Progenitor cell of endocrine pancreas (in vitro differentiated cells): ENCODE measurements around the gene CRYGA. TPM values are rescaled to one million over a fixed set of nuclear protein-coding genes. Genes with fewer than 3 reads are reported as not detected.

ENCODE experiments used
- DNase-seq: peaks from one replicate; pipeline ENCODE4 v3.0.0; 2021; ENCODE audit warnings: low spot score; ENCODE audit not compliant: unreplicated experiment
- H3K27ac Mint-ChIP-seq: 2 replicates; pipeline ENCODE4 v1.8.0; 2021; ENCODE audit warnings: mild to moderate bottlenecking, moderate library complexity, mixed read lengths
- H3K27me3 Mint-ChIP-seq: 2 replicates; pipeline ENCODE4 v1.8.0; 2021; ENCODE audit warnings: mixed read lengths
- H3K36me3 Mint-ChIP-seq: 2 replicates; pipeline ENCODE4 v1.8.0; 2022; ENCODE audit warnings: mixed read lengths; ENCODE audit not compliant: insufficient read depth
- H3K4me1 Mint-ChIP-seq: 2 replicates; pipeline ENCODE4 v1.8.0; 2021; ENCODE audit warnings: low read depth, mixed read lengths
- H3K4me3 Mint-ChIP-seq: 2 replicates; pipeline ENCODE4 v1.8.0; 2021; ENCODE audit warnings: low read depth, mild to moderate bottlenecking, moderate library complexity, mixed read lengths
- H3K9me3 Mint-ChIP-seq: 2 replicates; pipeline ENCODE4 v1.8.0; 2021; ENCODE audit warnings: low read depth, mixed read lengths
- total RNA-seq: library from RNA; stranded (reverse); gene quantifications from 2 replicates; pipeline ENCODE4 v1.2.1, GENCODE V29; 2021
- TF ChIP-seq, protein P1 (sequence below): fragments of 200-600 bp; sonication (generic); IDR thresholded peaks from one replicate; pipeline ENCODE4 v1.5.0; 2021; ENCODE audit warnings: antibody characterized with exemption, mild to moderate bottlenecking; ENCODE audit not compliant: unreplicated experiment

The CRYGA gene
- total RNA-seq, 1 donor from 2014 or later, result not detected

DNA sequence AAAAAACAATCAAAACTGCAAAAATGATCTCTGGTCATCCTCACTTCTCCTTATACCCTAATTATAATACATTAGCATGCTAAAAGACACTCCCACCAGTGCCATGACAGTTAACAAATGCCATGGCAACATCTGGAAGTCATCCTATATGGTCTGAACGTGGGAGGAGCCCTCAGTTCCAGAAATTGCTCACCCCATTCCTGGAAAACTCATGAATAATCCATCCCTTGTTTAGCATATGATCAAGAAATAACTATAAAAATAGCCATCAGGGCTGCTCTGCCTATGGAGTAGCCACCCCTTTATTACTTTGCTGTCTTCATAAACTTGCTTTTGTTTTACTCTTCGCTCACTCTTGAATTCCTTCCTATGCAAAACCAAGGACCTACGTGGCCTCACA is 32.1 kb upstream of the CRYGA start:
- no peak for DNase-seq
- H3K4me1 Mint-ChIP-seq, result peaks cover 9% of the 10 kb centered on the region
- H3K9me3 Mint-ChIP-seq, result no peaks in the 10 kb centered on the region
- no peak overlapping the region for H3K27ac Mint-ChIP-seq
- no peaks in the 10 kb centered on the region for H3K36me3 Mint-ChIP-seq
- TF ChIP-seq, protein P1, sequence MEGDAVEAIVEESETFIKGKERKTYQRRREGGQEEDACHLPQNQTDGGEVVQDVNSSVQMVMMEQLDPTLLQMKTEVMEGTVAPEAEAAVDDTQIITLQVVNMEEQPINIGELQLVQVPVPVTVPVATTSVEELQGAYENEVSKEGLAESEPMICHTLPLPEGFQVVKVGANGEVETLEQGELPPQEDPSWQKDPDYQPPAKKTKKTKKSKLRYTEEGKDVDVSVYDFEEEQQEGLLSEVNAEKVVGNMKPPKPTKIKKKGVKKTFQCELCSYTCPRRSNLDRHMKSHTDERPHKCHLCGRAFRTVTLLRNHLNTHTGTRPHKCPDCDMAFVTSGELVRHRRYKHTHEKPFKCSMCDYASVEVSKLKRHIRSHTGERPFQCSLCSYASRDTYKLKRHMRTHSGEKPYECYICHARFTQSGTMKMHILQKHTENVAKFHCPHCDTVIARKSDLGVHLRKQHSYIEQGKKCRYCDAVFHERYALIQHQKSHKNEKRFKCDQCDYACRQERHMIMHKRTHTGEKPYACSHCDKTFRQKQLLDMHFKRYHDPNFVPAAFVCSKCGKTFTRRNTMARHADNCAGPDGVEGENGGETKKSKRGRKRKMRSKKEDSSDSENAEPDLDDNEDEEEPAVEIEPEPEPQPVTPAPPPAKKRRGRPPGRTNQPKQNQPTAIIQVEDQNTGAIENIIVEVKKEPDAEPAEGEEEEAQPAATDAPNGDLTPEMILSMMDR, result no peak
- H3K27me3 Mint-ChIP-seq, result no peaks in the 10 kb centered on the region
- no peak overlapping the region for H3K4me3 Mint-ChIP-seq

DNA sequence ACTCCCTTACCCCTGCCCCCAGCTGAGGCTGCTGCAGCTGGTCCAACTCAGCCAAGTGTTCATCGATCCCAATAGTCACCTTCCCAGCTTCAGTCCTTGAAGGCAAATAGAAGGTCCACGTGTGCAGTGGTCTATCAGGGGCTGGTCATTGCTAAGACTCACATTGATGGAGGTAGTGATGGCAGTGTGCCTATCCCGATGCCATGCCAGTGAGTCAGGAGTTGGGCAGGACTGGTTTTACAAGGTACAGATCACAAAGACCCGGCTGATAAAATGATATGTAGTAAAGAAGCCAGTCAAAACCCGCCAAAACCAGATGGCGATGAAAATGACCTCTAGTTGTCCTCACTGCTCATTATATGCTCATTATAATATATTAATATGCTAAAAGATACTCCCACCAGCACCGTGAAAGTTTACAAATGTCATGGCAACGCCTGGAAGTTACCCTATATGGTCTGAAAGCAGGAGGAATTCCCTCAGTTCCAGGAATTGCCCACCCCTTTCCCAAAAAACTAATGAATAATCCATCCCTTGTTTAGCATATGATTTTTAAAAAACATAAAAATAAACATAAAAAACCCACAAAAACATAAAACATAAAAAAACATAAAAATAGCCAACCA is 29.3 kb upstream of the CRYGA start:
- no peak for DNase-seq
- H3K4me3 Mint-ChIP-seq, result no peak overlapping the region
- H3K4me1 Mint-ChIP-seq, result peaks cover 7% of the 10 kb centered on the region

DNA sequence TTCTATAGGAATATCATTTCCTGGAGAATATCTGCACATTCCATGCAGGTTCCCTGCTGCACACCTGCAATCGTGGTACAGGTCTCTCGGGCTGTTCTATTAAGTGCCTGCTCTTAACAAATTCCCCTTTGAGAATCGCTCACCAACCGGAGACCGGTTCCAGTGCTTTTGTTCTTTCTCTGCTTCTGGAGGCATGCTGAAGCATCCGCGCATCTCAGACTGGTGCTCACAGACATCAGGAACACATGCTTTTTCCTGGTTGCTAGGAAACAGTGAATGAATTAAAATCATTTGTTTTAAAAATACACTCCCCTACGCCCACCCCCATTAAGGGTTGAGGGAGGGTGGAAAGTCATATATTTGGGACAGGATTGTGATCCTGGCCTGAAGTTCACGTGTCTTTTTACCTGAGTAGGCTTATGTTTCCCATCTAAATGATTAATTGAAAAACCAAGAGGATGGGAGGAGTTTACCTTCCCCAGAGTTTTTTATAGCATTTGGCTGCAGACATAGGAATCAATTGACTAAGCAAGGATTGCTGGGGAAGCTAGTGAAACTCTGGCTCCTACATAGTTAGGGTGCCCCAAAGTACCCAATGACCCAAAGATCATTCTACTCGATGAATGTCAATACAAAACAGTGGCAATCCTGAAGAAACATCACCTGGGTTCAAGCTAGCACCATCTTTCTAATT is 26.6 kb upstream of the CRYGA start, which contains the start of gene C2orf80:
C2orf80 (minus strand) TSS at position 221 of the 694 bp plus-strand sequence. CDS start 3,044 bp downstream, outside the sequence.
- no peak within 1 kb of the TSS for H3K4me3 Mint-ChIP-seq
- H3K27me3 Mint-ChIP-seq, result no peaks in the 10 kb centered on the region
- no peaks in the 10 kb centered on the region for H3K9me3 Mint-ChIP-seq
- peaks cover 7% of the 10 kb centered on the region for H3K4me1 Mint-ChIP-seq
- no peaks in the 10 kb centered on the region for H3K36me3 Mint-ChIP-seq
- TF ChIP-seq, protein P1, result no peak
- no peak within 1 kb of the TSS for H3K27ac Mint-ChIP-seq
- no peak for DNase-seq

More for the DNA sequence above, 29.3 kb upstream of the CRYGA start:
- peak overlapping the region; percentile 28 for H3K27ac Mint-ChIP-seq
- no peaks in the 10 kb centered on the region for H3K36me3 Mint-ChIP-seq
- H3K9me3 Mint-ChIP-seq, result no peaks in the 10 kb centered on the region
- no peaks in the 10 kb centered on the region for H3K27me3 Mint-ChIP-seq
- TF ChIP-seq, protein P1, result no peak

DNA sequence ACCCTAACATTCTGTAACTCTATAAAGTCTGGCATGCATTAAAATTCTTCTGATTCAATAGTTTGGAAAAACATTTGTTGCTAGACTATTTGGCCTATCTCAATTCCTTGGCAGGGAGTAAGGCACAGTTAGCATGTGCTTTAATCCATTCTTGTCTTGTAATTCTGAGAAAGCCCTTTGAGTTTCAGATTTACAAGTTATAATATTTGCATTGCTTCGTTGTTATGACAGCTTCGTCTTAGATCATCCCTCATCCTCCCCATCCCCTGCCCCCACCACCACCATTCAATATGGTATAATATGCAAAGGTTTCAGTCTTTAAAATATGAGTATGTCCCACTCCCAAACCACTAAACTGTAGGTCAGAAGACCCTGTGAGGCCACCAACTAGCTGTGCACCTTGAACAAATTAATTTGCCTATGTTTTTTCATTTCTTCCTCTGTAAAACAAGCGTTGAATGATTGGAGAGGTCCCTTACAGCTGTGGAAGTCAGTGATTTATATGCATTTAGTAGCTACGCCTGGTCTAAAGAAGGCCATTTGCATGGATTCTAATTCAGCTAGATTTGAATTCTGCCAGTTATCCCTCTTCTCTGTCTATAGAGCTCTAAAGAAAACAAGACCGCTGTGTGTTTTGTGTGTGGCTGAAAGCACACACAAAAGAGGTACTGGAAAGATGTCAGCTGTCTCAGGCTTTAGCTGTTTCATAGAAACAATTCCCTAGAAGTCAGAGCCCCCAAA is 25.9 kb upstream of the CRYGA start:
- H3K27me3 Mint-ChIP-seq, result no peaks in the 10 kb centered on the region
- TF ChIP-seq, protein P1, result no peak
- DNase-seq, result no peak
- H3K4me3 Mint-ChIP-seq, result no peak overlapping the region
- no peak overlapping the region for H3K27ac Mint-ChIP-seq
- H3K36me3 Mint-ChIP-seq, result no peaks in the 10 kb centered on the region
- no peaks in the 10 kb centered on the region for H3K9me3 Mint-ChIP-seq
- peaks cover 11% of the 10 kb centered on the region for H3K4me1 Mint-ChIP-seq

DNA sequence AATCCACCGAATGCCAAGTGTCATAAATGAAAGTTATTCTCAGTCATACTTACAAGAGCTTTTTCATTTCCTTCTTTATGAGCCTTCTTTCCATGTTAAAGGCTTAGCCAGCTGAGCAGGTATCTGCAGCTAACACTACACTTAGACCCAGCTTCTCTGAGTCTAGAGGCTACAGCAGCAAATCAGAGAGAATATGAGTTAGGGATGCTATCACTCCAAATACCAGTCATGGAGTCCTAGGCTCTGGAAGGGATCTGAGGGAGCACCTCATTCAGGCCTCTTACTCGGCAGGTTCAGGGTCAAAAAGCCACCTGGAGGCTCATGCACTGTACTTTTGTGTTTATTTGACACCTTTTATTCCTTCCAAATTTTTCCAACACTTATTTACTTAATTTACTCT is 23.5 kb upstream of the CRYGA start:
- TF ChIP-seq, protein P1, result no peak
- DNase-seq, result no peak

More for the DNA sequence above, 23.5 kb upstream of the CRYGA start:
- H3K36me3 Mint-ChIP-seq, result no peaks in the 10 kb centered on the region
- no peak overlapping the region for H3K27ac Mint-ChIP-seq
- no peaks in the 10 kb centered on the region for H3K9me3 Mint-ChIP-seq
- H3K4me1 Mint-ChIP-seq, result peaks cover 20% of the 10 kb centered on the region
- H3K27me3 Mint-ChIP-seq, result no peaks in the 10 kb centered on the region
- no peak overlapping the region for H3K4me3 Mint-ChIP-seq
